Kidney capillary endothelial cell (primary cell): ENCODE data around the gene SLC28A1.

Experiments used
- DNase-seq: peaks from one replicate; pipeline ENCODE4 v3.0.0-alpha.2; 2018; ENCODE audit warnings: low spot score

SLC28A1 gene, protein sequence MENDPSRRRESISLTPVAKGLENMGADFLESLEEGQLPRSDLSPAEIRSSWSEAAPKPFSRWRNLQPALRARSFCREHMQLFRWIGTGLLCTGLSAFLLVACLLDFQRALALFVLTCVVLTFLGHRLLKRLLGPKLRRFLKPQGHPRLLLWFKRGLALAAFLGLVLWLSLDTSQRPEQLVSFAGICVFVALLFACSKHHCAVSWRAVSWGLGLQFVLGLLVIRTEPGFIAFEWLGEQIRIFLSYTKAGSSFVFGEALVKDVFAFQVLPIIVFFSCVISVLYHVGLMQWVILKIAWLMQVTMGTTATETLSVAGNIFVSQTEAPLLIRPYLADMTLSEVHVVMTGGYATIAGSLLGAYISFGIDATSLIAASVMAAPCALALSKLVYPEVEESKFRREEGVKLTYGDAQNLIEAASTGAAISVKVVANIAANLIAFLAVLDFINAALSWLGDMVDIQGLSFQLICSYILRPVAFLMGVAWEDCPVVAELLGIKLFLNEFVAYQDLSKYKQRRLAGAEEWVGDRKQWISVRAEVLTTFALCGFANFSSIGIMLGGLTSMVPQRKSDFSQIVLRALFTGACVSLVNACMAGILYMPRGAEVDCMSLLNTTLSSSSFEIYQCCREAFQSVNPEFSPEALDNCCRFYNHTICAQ

DNA sequence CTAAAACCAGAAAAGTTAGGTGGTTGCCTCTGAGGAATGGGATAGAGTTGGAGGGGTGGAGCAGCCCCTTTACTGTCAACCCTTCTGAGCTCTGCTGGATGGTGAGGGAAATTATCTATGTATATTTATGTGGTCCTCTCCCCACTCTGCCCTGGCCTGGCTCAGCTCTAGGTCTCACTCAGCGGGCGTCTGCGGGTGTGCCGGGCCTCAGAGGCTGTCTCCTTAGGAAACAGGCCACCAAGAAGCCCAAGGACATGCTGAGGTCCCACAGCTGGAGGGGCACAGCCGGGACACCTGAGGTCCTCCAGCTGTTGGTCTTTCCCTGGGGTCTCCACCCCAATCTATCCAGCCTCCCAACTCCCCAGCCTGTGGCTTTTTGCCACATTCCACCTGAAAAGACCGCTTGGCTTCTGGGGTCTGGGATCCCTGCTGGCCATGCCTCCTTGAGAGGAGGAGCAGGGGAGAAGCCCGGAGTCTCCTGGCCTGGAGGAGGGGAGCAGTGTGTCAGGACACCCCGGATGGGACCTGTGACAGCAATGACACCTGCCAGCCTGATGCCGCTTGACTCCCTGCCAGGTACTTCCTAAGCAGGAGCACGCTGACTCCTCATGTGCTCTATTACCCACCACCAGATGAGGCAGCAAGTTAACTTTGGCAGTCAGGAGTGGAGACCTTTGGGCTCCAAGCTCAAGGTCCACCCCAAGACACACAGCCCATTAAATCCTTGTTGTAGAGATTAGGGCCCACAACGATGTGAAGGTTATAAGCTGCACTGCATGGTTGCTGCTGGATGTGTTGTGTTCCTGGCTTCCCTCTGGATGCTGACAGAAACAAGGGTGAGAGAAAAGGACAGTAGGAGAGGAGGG lies at the start of gene SLC28A1:
Gene SLC28A1 (plus strand): TSS at position 747 of the 866 bp plus-strand sequence. CDS start 3,099 bp downstream, outside the sequence.
- no peak for DNase-seq

DNA sequence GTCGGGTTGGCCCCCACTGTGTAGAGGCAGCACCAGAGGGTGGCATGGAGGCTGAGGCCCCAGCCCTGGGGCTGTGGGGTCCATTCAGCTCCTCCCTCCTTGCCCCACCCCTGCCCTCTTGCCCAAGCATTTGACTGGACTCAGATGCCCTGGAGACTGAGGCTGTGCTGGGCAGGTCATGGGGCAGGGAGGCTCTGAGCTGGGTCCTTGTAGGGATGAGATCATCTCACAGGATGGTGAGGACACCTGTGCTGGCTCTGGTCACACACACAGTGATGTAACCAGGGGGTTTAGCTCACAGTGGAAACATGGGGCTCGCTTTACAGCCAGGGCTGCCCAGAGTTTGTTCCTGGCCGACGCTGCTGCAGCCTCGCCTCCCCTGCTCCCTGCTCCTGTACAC lies 49.5 kb upstream of the SLC28A1 start:
- no peak for DNase-seq

DNA sequence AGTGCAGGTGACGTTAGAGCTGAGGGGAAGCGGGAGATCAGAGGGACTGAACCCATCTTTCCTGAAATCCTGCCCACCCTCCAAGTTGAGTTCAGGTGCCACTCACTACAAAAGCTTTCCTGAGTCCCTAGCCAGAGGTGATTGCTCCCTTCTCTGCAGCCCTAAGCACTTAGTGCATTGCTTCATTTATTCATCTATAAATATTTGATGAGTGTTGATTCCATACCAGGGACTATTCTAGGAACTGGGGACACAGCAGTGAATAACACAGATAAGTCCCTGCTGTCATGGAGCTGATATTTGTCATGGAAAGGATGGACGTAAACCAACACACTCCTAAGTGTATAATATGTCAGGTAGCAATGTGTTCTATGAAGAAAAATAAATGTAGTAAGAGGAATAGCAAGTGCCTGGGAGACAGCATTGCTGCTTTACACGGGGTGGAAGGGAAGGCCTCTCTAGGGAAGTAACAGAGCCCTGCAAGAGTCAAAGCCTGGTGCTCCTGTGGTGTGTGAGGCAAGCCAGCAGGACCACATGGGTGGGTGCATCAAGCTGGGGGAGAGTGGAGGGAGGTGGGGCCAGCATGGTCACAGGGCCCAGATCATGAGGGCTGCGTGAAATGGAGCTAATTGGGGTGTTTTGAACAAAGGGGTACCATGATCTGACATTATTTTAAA lies 48.7 kb upstream of the SLC28A1 start:
- DNase-seq: no peak

DNA sequence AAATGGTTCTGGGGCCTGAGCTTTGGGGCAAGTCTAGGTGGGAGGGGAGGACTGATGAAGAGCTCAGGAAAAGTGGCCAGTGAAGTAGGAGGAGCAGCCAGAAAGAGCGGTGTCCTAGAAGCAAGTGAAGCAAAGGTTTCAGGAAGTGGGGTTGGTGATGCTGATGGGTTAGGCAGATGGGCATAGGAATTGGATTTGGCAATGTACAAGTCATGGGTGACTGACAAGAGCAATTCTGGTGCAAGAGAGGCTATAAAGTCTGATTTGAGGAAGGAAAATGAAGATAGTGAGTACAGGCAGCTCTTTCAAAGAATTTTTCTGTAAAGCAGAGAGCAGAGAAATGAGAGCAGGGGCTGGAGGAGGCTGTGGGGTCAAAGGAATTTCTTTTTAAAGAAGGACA lies 47.6 kb upstream of the SLC28A1 start:
- no peak for DNase-seq

DNA sequence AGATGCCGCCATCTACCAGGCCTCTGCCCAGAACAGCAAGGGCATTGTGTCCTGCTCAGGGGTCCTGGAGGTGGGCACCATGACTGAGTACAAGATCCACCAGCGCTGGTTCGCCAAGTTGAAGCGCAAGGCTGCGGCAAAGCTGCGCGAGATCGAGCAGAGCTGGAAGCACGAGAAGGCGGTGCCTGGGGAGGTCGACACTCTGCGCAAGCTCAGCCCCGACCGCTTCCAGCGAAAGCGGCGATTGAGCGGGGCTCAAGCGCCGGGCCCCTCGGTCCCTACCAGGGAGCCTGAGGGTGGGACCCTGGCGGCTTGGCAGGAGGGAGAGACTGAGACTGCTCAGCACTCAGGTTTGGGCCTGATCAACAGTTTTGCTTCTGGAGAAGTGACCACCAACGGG lies 44.7 kb upstream of the SLC28A1 start:
- DNase-seq: no peak

DNA sequence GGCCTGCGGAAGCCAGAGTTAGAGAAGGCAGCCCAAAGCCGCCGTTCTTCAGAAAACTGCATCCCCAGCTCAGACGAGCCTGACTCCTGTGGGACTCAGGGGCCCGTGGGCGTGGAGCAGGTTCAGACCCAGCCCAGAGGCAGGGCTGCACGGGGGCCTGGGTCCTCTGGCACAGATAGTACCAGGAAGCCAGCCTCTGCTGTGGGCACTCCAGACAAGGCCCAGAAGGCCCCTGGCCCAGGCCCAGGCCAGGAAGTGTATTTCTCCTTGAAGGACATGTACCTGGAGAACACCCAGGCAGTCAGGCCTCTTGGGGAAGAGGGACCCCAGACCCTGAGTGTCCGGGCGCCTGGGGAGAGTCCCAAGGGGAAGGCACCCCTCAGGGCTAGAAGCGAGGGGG lies 44.2 kb upstream of the SLC28A1 start:
- DNase-seq: no peak

DNA sequence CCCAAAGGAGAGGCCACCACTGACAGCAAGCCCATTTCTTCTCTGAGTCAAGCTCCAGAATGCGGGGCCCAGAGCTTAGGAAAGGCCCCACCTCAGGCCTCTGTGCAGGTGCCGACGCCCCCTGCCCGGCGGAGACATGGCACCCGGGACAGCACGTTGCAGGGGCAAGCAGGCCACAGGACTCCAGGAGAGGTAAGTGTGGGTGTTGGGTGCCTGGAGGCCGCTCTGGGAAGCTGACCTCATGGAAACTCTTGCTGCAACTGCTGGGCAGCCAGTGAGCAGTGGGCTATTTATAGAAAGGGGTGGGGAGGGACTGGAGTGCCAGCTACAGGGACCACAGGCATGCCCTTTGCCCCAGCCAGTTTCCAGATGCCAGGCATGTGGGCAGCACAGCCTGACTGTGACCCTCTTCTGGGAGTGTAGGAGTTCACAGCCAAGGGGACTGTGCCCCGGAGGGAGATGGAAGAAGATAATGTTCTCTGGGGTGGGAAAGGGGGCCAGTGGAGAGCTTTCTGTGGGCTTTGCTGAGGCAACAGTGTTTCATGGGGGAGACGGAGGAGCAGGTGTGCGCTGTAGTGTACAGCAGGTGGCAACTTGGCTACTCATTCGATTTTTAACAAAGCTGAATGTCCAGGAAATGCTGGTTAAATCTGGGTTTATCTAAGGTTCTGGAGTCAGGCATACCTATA lies 43.6 kb upstream of the SLC28A1 start:
- no peak for DNase-seq

DNA sequence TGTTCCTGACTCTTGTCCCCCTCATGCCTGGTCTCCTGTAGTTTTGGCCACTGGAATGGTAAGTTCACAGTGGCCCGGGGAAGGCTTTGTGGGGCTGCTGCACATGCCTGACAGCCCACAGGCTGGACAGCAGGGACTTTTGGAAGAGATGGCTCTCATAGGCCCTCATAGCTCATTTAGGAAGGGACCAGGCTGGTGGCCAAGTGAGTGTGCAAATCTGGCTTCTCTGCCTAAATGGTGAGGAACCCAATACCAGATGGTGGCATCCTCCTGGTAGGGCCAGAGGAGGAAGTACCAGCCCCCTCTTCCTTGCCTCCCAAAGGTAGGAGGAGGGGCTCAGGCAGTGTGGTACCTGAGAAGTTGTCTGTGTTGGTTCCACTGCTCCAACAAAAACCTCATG lies 41.7 kb upstream of the SLC28A1 start:
- DNase-seq: no peak

DNA sequence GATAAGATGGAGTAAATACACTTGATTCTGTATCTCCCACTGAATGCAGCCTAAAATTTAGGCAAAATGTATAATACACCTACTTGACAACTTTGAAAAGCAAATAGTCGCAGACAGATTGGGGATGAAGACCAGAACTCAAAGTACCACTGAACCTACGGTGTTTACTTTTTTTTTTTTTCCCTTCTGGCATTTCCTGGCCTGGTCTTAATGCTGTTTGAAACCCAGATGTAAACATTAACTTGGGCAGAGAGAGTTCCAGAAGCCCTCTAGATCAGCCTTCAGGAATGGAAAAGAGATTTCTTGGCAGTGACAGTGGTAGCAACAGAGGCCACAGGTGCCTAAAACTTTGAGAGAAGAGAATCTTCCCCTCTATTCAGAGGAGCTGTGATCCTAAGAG lies 39.5 kb upstream of the SLC28A1 start:
- no peak for DNase-seq

DNA sequence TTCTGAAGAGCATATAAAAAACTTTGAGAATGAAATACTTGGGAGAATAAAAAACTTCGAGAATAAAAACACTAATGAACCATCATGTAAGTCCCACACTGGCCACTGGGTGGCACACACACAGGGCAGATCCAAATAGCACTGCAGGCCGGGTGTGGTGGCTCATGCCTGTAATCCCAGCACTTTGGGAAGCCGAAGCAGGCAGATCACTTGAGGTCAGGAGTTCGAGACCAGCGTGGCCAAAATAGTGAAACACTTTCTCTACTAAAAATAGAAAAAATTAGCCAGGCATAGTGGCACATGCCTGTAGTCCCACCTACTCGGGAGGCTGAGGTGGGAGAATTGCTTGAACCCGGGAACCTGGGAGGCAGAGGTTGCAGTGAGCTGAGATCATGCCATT lies 38.8 kb upstream of the SLC28A1 start:
- peak; percentile 16 for DNase-seq

DNA sequence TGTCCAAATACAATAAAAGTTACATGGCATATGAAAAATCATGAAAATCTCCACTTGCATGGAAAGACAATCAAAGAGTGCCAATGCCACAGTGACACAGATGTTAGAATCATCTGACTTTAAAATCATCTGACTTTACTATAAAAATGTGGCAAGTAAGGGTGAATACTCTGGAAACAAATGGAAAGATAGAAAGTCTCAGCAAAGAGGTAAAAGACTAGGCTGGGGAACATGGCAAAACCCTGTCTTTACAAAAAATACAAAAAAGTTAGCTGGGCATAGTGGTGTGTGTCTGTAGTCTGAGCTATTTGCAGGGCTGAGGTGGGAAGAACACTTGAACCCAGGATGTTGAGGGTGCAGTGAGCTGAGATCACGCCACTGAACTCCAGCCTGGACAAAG lies 38.2 kb upstream of the SLC28A1 start:
- DNase-seq: no peak

DNA sequence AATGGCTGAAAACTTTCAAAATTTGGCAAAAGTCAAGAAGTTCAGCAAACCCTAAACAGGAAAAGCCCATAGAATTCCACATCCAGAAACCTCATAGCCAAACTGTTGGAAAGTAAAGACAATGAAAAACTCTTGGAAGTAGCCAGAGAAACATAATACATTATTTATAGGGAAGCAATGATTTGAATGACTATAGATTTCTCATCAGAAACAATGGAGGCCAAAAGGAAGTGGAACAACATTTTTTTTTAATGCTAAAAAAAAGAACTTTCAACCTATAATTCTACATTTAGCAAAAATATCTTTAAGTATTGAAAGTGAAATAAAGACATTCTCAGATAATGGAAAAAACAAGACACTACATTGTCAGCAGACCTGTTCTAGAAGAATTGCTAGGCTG lies 37.1 kb upstream of the SLC28A1 start:
- DNase-seq: no peak

DNA sequence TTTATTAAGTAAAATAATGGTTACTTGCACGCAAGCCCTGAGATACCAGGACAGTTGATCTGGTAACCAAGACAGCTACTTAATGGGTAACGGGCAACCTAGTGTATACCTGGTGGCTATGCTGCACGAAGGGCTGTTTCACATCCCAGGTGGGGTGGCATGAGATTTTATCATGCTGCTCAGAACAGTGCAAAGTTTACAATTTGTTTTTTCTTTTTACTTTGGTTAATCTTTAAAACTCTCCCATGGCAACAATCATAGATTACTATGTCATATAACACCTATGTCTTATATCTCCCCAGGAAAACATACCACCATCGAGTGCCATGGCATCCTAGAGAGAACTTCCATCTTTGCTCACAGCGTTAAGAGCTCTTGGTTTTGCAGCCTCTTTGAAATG lies 32.2 kb upstream of the SLC28A1 start:
- no peak for DNase-seq

DNA sequence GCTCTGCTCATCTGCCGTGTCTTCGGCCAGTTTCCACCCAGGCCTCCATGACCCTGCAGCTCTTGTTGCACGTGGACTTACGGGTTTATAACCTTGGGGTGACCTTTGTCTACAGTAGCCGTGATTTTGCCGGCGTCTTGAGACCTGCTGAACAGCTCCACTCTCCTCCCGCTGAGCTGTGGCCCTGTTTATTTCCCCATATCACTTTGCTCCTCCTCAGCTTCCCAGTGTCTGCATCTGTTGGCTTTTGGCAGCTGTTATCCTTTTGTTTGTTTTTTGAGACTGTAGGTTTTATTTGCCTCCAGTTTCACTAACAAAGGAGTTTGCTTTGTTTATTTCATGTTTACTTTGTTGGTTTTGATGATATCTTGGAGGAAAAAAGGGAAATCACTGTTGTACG lies 29.3 kb upstream of the SLC28A1 start:
- DNase-seq: no peak

DNA sequence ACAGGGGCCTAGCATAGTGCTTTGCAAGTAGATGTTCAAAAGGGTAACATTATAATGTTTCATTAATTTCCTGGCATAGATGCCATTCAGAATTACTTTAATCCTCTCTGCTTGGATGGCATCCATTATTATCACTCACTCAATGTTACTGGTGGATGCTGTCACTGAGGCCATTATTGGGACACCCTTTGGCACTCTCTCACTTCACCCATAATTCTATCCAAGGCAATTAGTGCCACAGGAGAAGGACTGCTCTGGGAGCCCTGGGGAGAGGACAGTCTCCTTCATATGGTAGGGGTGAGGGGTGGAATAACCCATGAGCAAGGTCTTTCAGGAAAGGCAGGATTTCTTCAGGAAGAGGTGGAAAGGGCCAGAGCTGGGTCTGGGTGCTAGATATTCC lies 28.7 kb upstream of the SLC28A1 start:
- DNase-seq: no peak

DNA sequence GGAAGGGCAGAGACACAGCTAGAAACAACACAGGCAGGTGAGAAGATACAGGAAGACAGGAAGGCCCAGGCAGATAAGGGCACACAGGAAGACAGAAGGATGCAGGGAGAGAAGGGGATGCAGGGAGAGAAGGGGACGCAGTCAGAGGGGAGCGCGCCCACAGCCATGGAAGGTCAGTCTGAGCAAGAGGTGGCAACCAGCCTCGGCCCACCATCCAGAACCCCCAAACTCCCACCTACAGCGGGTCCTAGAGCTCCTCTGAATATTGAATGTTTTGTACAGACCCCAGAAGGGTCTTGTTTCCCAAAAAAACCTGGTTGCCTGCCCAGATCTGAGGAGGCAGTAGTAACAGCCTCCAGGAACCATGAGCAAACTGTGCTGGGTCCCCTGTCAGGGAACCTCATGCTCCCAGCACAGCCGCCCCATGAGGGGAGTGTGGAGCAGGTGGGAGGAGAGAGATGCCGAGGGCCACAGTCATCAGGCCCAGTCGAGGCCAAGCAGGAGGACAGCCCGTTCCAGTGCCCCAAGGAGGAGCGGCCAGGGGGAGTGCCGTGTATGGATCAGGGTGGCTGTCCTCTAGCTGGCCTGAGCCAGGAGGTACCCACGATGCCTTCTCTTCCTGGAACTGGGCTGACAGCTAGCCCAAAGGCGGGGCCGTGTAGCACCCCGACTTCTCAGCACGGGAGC lies 27.6 kb upstream of the SLC28A1 start:
- DNase-seq: no peak

DNA sequence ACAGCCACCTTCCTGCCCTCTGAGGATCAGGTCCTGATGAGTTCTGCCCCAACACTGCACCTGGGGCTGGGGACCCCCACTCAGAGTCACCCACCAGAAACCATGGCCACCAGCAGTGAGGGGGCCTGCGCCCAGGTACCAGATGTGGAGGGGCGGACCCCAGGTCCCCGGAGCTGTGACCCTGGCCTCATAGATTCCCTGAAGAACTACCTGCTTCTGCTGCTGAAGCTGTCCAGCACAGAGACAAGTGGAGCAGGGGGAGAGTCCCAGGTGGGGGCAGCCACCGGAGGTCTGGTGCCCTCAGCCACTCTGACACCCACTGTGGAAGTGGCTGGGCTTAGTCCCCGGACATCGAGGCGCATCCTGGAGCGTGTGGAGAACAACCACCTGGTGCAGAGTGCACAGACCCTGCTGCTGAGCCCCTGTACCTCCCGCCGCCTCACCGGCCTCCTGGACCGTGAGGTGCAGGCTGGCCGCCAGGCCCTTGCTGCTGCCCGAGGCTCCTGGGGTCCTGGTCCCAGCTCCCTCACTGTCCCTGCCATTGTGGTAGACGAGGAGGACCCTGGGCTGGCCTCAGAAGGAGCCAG lies 27.0 kb upstream of the SLC28A1 start:
- DNase-seq: no peak

DNA sequence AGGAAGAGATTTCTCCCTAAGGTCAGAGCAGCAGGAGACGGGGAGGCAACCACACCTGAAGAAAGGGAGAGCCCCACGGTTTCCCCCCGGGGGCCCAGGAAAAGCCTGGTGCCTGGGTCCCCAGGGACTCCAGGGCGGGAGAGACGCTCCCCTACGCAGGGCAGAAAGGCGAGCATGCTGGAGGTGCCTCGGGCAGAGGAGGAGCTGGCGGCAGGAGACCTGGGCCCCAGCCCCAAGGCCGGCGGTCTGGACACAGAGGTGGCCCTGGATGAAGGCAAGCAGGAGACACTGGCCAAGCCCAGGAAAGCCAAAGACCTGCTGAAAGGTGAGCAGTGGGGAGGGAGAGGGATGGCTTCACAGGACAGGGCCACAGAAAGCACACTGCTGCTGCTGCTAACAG lies 26.2 kb upstream of the SLC28A1 start:
- no peak for DNase-seq

DNA sequence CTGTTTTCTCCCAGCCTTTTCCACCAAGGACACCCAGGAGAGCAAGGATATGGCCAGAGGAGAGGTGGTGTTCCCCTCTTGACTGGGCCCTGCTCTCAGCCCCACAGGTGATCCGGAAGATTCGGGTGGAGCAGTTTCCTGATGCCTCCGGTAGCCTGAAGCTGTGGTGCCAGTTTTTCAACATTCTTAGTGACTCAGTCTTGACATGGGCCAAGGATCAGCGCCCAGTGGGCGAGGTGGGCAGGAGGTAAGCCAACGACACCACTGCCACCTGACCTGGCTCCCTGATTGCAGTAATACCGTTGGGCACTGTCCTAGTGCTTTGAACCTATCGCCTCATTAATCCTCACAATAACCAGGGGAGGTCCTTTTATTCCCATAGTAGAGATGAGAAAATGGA lies 25.3 kb upstream of the SLC28A1 start:
- DNase-seq: no peak

DNA sequence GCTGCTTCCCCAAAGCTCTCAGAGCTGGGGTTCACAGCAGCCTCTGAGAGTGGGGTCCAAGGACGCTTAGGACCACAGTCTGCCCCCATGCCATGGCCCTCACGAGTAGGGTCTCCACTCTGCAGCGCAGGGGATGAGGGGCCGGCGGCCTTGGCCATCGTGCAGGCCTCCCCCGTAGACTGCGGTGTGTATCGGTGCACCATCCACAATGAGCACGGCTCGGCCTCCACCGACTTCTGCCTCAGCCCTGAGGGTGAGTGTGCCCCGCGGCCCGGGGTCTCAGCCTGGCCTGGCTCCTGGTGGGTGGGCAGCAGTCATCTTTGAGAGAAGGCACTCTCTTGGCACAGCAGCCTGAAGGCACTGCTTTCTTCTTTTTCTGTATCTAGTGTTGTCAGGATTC lies 24.8 kb upstream of the SLC28A1 start:
- DNase-seq: no peak

DNA sequence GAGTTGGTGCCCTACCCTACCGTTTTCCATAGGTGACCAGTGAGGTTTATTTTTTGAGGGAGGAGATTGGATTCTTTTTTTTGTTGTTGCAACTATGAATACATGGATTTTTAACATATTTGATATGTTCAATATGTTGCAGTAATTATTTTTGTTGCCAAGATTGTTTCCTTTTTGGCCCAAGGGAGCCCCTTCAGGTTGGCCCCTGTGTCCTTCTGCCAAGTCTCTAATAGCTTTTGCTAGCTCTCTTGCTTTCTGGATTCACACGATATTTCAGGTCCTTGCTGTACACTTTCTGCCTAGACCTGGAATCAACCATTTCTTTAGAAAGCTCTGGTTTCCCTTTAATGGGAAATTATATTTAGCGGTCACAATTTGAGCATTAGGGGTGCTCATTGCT lies 22.7 kb upstream of the SLC28A1 start:
- no peak for DNase-seq
